ENCODE results near the gene EYS. TPM values are rescaled to one million over a fixed set of nuclear protein-coding genes. Genes with fewer than 3 reads are reported as not detected.

EYS gene
- total and polyA plus RNA-seq, 2 donors from 2014 or later = not detected

- Histone ChIP-seq H3K36me3 (ENCODE audit: control insufficient read depth in 2 of 3, insufficient read depth in 3 of 3, low read length in 3 of 3) (no peaks in the 10 kb centered on the region), H3K9ac (ENCODE audit: low read length in 3 of 3) (no peak overlapping the region), H3K9me3 (ENCODE audit: control insufficient read depth in 2 of 3, insufficient read depth in 1 of 3, low read length in 3 of 3) (no peaks in the 10 kb centered on the region), H3K27me3 (ENCODE audit: control insufficient read depth, insufficient read depth, low read length) (no peaks in the 10 kb centered on the region), H3K4me1 (ENCODE audit: control insufficient read depth in 2 of 3, insufficient read depth in 2 of 3, low read depth in 1 of 3, low read length in 3 of 3) (peaks cover 0 to 16% (median 0%) of the 10 kb centered on the region in 3 donors), H3K27ac (ENCODE audit: low read depth in 2 of 2, low read length in 2 of 2) (no peak overlapping the region), H3K4me3 (ENCODE audit: low read length in 3 of 3) (no peak overlapping the region)
- no peak for FAIRE-seq
- DNase-seq = no peak
- intact Hi-C loops (cut with DNase I) = no loop called here
- no peak for TF ChIP-seq CTCF (IDR thresholded peaks at IDR 0.05; ENCODE audit: borderline replicate concordance, extremely low read depth, insufficient read depth)
These were observed 1898.5 kb downstream of the EYS start for GRCh38 chr6:63808576-63808975.

- DNase-seq (no peak), FAIRE-seq (no peak)
- intact Hi-C loops (cut with DNase I) = no loop called here
- no peak for TF ChIP-seq CTCF (IDR thresholded peaks at IDR 0.05; ENCODE audit: borderline replicate concordance, extremely low read depth, insufficient read depth)
- Histone ChIP-seq H3K27me3 (ENCODE audit: control insufficient read depth, insufficient read depth, low read length) (no peaks in the 10 kb centered on the region), H3K4me1 (ENCODE audit: control insufficient read depth in 2 of 3, insufficient read depth in 2 of 3, low read depth in 1 of 3, low read length in 3 of 3) (peaks cover 0 to 16% (median 0%) of the 10 kb centered on the region in 3 donors), H3K9ac (ENCODE audit: low read length in 3 of 3) (no peak overlapping the region), H3K36me3 (ENCODE audit: control insufficient read depth in 2 of 3, insufficient read depth in 3 of 3, low read length in 3 of 3) (no peaks in the 10 kb centered on the region), H3K27ac (ENCODE audit: low read depth in 2 of 2, low read length in 2 of 2) (no peak overlapping the region), H3K9me3 (ENCODE audit: control insufficient read depth in 2 of 3, insufficient read depth in 1 of 3, low read length in 3 of 3) (no peaks in the 10 kb centered on the region), H3K4me3 (ENCODE audit: low read length in 3 of 3) (no peak overlapping the region)
These were observed 1900.0 kb downstream of the EYS start for GRCh38 chr6:63807056-63807455.

GRCh38 chr6:63806573-63806913 lies 1900.5 kb downstream of the EYS start:
- Histone ChIP-seq H3K4me3 (ENCODE audit: low read length in 3 of 3) (no peak overlapping the region), H3K9ac (ENCODE audit: low read length in 3 of 3) (no peak overlapping the region), H3K4me1 (ENCODE audit: control insufficient read depth in 2 of 3, insufficient read depth in 2 of 3, low read depth in 1 of 3, low read length in 3 of 3) (peaks cover 0 to 16% (median 0%) of the 10 kb centered on the region in 3 donors), H3K36me3 (ENCODE audit: control insufficient read depth in 2 of 3, insufficient read depth in 3 of 3, low read length in 3 of 3) (no peaks in the 10 kb centered on the region), H3K9me3 (ENCODE audit: control insufficient read depth in 2 of 3, insufficient read depth in 1 of 3, low read length in 3 of 3) (no peaks in the 10 kb centered on the region), H3K27me3 (ENCODE audit: control insufficient read depth, insufficient read depth, low read length) (no peaks in the 10 kb centered on the region), H3K27ac (ENCODE audit: low read depth in 2 of 2, low read length in 2 of 2) (no peak overlapping the region)
- no peak for DNase-seq
- no peak for TF ChIP-seq CTCF (IDR thresholded peaks at IDR 0.05; ENCODE audit: borderline replicate concordance, extremely low read depth, insufficient read depth)
- intact Hi-C loops (cut with DNase I) = no loop called here
- FAIRE-seq = no peak

All from kidney (tissue), 14 donors.